SU-DHL-6 (cell line): Measurements from ENCODE around the gene STX7.

ENCODE experiments used
- H2AFZ ChIP-seq: fragments of 200-600 bp; sonication (generic); 2 replicates; pipeline ENCODE4 v1.6.1; 2014; ENCODE audit warnings: low read depth, mild to moderate bottlenecking, moderate library complexity, mixed read lengths, antibody characterized with exemption, low read length; ENCODE audit not compliant: severe bottlenecking
- H3F3A ChIP-seq: fragments of 200-600 bp; shearing (Covaris generic); 2 replicates; pipeline ENCODE4 v1.6.0; 2016; ENCODE audit warnings: antibody characterized with exemption, mild to moderate bottlenecking; ENCODE audit not compliant: insufficient read depth
- H3K27ac ChIP-seq: fragments of 200-600 bp; sonication (generic); 2 replicates; pipeline ENCODE4 v1.5.1; 2016; ENCODE audit warnings: low read depth, mild to moderate bottlenecking, low read length, moderate library complexity, mixed read lengths
- H3K27me3 ChIP-seq: fragments of 200-600 bp; sonication (generic), shearing (Covaris generic); 2 replicates; pipeline ENCODE4 v1.6.0; 2014; ENCODE audit warnings: mild to moderate bottlenecking, low read length
- H3K36me3 ChIP-seq: fragments of 200-600 bp; sonication (generic); 2 replicates; pipeline ENCODE4 v1.6.1; 2014; ENCODE audit warnings: mild to moderate bottlenecking, low read length, mixed read lengths
- H3K4me2 ChIP-seq: fragments of 300-600, 200-600 bp; shearing (Covaris generic), sonication (generic); 2 replicates; pipeline ENCODE4 v1.6.0; 2014; ENCODE audit warnings: low read length, low read depth, mild to moderate bottlenecking; ENCODE audit not compliant: poor library complexity, severe bottlenecking
- H3K4me3 ChIP-seq: fragments of 200-600 bp; sonication (generic); 2 replicates; pipeline ENCODE4 v1.5.1; 2014; ENCODE audit warnings: antibody characterized with exemption, low read length, mild to moderate bottlenecking, mixed read lengths; ENCODE audit not compliant: insufficient read depth, poor library complexity, severe bottlenecking
- H3K79me2 ChIP-seq: fragments of 200-600 bp; sonication (generic); 2 replicates; pipeline ENCODE4 v1.6.1; 2014; ENCODE audit warnings: mild to moderate bottlenecking, low read length, moderate library complexity; ENCODE audit not compliant: insufficient read depth
- H3K9ac ChIP-seq: fragments of 200-600 bp; sonication (generic); 2 replicates; pipeline ENCODE4 v1.7.0; 2014; ENCODE audit warnings: mild to moderate bottlenecking, low read length
- H3K9me2 ChIP-seq: fragments of 200-600 bp; sonication (generic); replicated peaks from 2 replicates; pipeline ENCODE4 v1.6.1; 2014; ENCODE audit warnings: low read length; ENCODE audit not compliant: insufficient read depth
- H3K9me3 ChIP-seq: fragments of 200-600 bp; sonication (generic); 2 replicates; pipeline ENCODE4 v1.6.1; 2014; ENCODE audit warnings: low read length, mixed read lengths; ENCODE audit not compliant: insufficient read depth
- H4K20me1 ChIP-seq: fragments of 200-600 bp; sonication (generic); 2 replicates; pipeline ENCODE4 v1.6.1; 2014; ENCODE audit warnings: low read depth, mild to moderate bottlenecking, antibody characterized with exemption, low read length, moderate library complexity, mixed read lengths
- CTCF ChIP-seq: fragments of 200-600 bp; sonication (generic); IDR thresholded peaks from one replicate; pipeline ENCODE4 v1.5.1; 2017; ENCODE audit warnings: antibody characterized with exemption, mild to moderate bottlenecking, low read length, moderate library complexity; ENCODE audit not compliant: insufficient read depth, poor library complexity, severe bottlenecking
- EZH2phosphoT487 ChIP-seq: fragments of 200-600 bp; sonication (generic), shearing (Covaris generic); conservative IDR thresholded peaks from 2 replicates; pipeline ENCODE4 v1.6.1; 2018; ENCODE audit warnings: mild to moderate bottlenecking, antibody characterized with exemption, low read length, moderate library complexity, mixed read lengths

The STX7 gene

GRCh38 chr6:132526461-132526860 lies 13.5 kb upstream of the STX7 start:
- Histone ChIP-seq H3K4me3 (no peak overlapping the region), H3K9ac (no peak overlapping the region), H3K9me3 (no peaks in the 10 kb centered on the region), H3K36me3 (no peaks in the 10 kb centered on the region), H3K9me2 (no peaks in the 10 kb centered on the region), H3K27ac (no peak overlapping the region), H3K27me3 (no peaks in the 10 kb centered on the region), H3K79me2 (no peaks in the 10 kb centered on the region), H4K20me1 (no peaks in the 10 kb centered on the region), H3F3A (no peaks in the 10 kb centered on the region), H3K4me2 (no peak overlapping the region), H2AFZ (no peak overlapping the region)
- TF ChIP-seq CTCF (no peak), EZH2phosphoT487 (no peak)

- Histone ChIP-seq H4K20me1 (no peaks in the 10 kb centered on the region), H3K9me2 (no peaks in the 10 kb centered on the region), H2AFZ (no peak overlapping the region), H3K36me3 (no peaks in the 10 kb centered on the region), H3K27me3 (no peaks in the 10 kb centered on the region), H3K4me2 (no peak overlapping the region), H3K4me3 (no peak overlapping the region), H3K27ac (no peak overlapping the region), H3K79me2 (no peaks in the 10 kb centered on the region), H3K9me3 (no peaks in the 10 kb centered on the region), H3F3A (no peaks in the 10 kb centered on the region), H3K9ac (no peak overlapping the region)
- TF ChIP-seq CTCF = no peak
- no peak for TF ChIP-seq EZH2phosphoT487
These were observed 12.9 kb upstream of the STX7 start for GRCh38 chr6:132525866-132526265.

- Histone ChIP-seq H3K4me2 (no peak overlapping the region), H3F3A (no peaks in the 10 kb centered on the region), H3K9me3 (no peaks in the 10 kb centered on the region), H3K27me3 (no peaks in the 10 kb centered on the region), H2AFZ (no peak overlapping the region), H3K36me3 (no peaks in the 10 kb centered on the region), H3K9me2 (no peaks in the 10 kb centered on the region), H3K9ac (no peak overlapping the region), H3K79me2 (no peaks in the 10 kb centered on the region), H3K4me3 (no peak overlapping the region), H3K27ac (no peak overlapping the region), H4K20me1 (no peaks in the 10 kb centered on the region)
- TF ChIP-seq CTCF (no peak), EZH2phosphoT487 (no peak)
These were observed 11.7 kb upstream of the STX7 start for GRCh38 chr6:132524646-132525045.

- Histone ChIP-seq H3K4me3 (no peak overlapping the region), H3F3A (no peaks in the 10 kb centered on the region), H3K9me2 (no peaks in the 10 kb centered on the region), H3K27ac (no peak overlapping the region), H3K4me2 (no peak overlapping the region), H3K27me3 (no peaks in the 10 kb centered on the region), H3K79me2 (no peaks in the 10 kb centered on the region), H3K9ac (no peak overlapping the region), H3K9me3 (no peaks in the 10 kb centered on the region), H2AFZ (no peak overlapping the region), H4K20me1 (no peaks in the 10 kb centered on the region), H3K36me3 (no peaks in the 10 kb centered on the region)
- TF ChIP-seq CTCF = no peak
- TF ChIP-seq EZH2phosphoT487 = no peak
These were observed 8.0 kb upstream of the STX7 start for GRCh38 chr6:132520953-132521352.
